GM12801 (cell line): ENCODE results near the gene INPP5D.

Experiments
- CTCF ChIP-seq: IDR thresholded peaks from one replicate; pipeline ENCODE4 v1.5.1; 2011; ENCODE audit warnings: control low read depth; ENCODE audit not compliant: insufficient read length; ENCODE audit errors: extremely low read depth

INPP5D gene

DNA sequence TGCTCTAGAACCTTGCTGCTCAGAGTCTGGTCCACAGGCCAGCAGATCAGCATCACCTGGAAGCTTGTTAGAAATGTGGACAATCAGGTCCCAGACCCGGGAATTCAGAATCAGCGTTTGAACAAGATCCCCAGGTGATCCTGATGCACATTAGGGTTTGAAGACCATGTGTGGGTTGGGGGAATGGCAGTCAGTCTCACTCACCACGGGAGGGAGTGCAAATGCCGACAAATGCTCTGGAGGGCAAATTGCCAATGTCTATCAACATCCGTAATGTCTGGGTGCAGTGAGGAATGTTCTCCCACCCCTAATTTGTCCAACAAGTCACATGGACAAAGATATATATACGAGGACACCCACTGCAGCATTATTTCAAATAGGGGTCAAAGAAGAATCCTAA is 34.5 kb downstream of the INPP5D start:
- TF ChIP-seq CTCF, result no peak

- no peak for TF ChIP-seq CTCF
Observed at GRCh38 chr2:233096006-233096405, 35.9 kb downstream of the INPP5D start.

GRCh38 chr2:233098618-233099017 is 38.5 kb downstream of the INPP5D start:
- TF ChIP-seq CTCF, result no peak

- TF ChIP-seq CTCF, result no peak
Observed at GRCh38 chr2:233100192-233100998, 40.3 kb downstream of the INPP5D start.

DNA sequence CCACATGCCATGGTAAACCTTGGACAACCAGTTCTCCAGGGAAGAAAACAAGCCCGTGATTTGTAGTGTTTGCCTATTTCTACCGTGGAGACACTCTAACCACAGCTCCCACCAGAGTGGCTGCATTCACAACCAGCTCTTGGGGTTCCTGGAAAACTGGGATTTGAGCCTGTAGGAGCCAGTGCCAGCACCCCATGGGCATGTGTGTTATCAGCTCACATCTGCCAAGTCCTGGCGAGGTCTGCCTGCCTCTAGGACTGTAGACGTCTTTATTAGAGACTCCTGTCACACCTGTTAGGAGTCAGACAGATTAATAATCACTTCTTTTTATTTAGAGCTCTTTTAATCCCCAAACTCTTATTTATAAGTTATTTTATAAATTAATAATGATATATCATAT is 41.0 kb downstream of the INPP5D start:
- no peak for TF ChIP-seq CTCF

DNA sequence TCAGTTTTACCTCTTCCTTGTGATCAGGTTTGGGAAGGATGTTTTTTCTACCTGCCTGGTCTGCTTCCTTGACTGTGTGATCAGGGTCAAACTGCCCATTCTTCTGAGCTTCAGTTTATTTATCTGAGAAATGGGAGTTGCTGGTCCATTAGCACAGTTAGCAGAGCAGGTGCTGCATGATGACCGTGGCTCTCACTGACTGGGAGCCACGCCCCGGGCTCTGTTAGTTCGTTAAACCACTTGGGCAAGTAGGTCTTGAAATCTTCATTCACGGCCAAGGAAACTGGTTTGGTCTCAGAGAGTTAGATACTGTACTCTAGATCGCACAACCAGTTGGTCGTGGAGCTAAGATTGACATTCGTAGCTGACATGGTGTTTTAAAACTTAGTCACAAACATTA is 41.7 kb downstream of the INPP5D start:
- TF ChIP-seq CTCF, result no peak

GRCh38 chr2:233105156-233105895 is 45.2 kb downstream of the INPP5D start:
- no peak for TF ChIP-seq CTCF
